Activated CD4-positive, alpha-beta T cell treated with anti-CD3 and anti-CD28 coated beads, Interleukin-2, amount 50 U/mL, for 16 hours (primary cell): ENCODE data around the gene BPIFB4.
A peak's percentile ranks its signal among the peaks of the same experiment; 100 is the strongest.

ENCODE experiments used
- DNase-seq: peaks from one replicate; pipeline ENCODE4 v3.0.0-alpha.2; 2020

Gene BPIFB4

GRCh38 chr20:33062105-33062824 lies 17.2 kb upstream of the BPIFB4 start:
- DNase-seq = no peak

- no peak for DNase-seq
Observed at GRCh38 chr20:33062825-33063149, 16.7 kb upstream of the BPIFB4 start.

- no peak for DNase-seq
Observed at GRCh38 chr20:33063271-33063670, 16.2 kb upstream of the BPIFB4 start.

- no peak for DNase-seq
Observed at GRCh38 chr20:33064572-33065287, 14.7 kb upstream of the BPIFB4 start.

- DNase-seq = no peak
Observed at GRCh38 chr20:33065785-33066184, 13.7 kb upstream of the BPIFB4 start.

- no peak for DNase-seq
Observed at GRCh38 chr20:33067806-33068205, 11.6 kb upstream of the BPIFB4 start.

GRCh38 chr20:33068251-33068939 lies 11.0 kb upstream of the BPIFB4 start:
- DNase-seq = no peak

GRCh38 chr20:33069673-33070072 lies 9.8 kb upstream of the BPIFB4 start:
- no peak for DNase-seq

GRCh38 chr20:33070111-33071053 lies 9.1 kb upstream of the BPIFB4 start:
- DNase-seq = no peak

GRCh38 chr20:33071198-33071597 lies 8.2 kb upstream of the BPIFB4 start:
- DNase-seq = no peak

- DNase-seq = no peak
Observed at GRCh38 chr20:33072362-33072761, 7.1 kb upstream of the BPIFB4 start.

GRCh38 chr20:33072813-33073212 lies 6.6 kb upstream of the BPIFB4 start:
- DNase-seq = no peak

- no peak for DNase-seq
Observed at GRCh38 chr20:33074675-33075074, 4.8 kb upstream of the BPIFB4 start.

GRCh38 chr20:33075281-33075680 lies 4.2 kb upstream of the BPIFB4 start:
- no peak for DNase-seq

GRCh38 chr20:33076662-33077372 lies 2.6 kb upstream of the BPIFB4 start:
- peak; percentile 8 for DNase-seq

- DNase-seq = no peak
Observed at GRCh38 chr20:33081411-33082154, 2.1 kb downstream of the BPIFB4 start.

- DNase-seq = no peak
Observed at GRCh38 chr20:33082546-33082945, 3.1 kb downstream of the BPIFB4 start.

GRCh38 chr20:33083544-33084340 lies 4.3 kb downstream of the BPIFB4 start:
- no peak for DNase-seq

GRCh38 chr20:33084722-33085121 lies 5.3 kb downstream of the BPIFB4 start:
- DNase-seq = no peak

- no peak for DNase-seq
Observed at GRCh38 chr20:33086052-33086722, 6.7 kb downstream of the BPIFB4 start.
